ENCODE results near the gene MBNL1. TPM values are rescaled to one million over a fixed set of nuclear protein-coding genes. Genes with fewer than 3 reads are reported as not detected.

Gene MBNL1
- polyA plus RNA-seq, 1 donor (not counting 4 experiments of a cell fraction or from before 2014, with no cell fraction given): 58.3 TPM

DNA sequence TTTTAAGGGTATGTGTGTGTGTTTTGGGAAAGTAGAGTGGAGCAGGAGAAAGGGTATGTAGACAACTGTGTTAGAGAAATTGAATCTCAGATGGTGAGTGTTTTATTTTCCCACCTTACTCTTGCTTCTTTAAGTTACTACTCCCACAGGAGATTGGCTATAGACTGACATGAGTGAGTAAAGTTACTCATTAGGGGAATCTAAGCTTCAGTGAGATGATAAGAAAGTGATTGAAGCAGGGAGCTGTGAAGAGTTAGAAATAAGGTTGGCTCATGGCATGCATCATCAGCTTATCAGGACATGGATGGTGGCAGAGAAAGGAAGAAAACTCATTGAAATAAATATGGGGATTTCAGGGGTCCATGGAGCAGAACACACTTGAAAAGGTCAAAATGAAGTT, 88.9 kb downstream of the MBNL1 start:
- Histone ChIP-seq H3K36me3 (ENCODE audit: control insufficient read depth in 2 of 2, extremely low read depth in 1 of 2, insufficient read depth in 2 of 2, low read length in 2 of 2) (peaks cover 0 to 2% of the 10 kb centered on the region in 2 experiments), H3K27ac (ENCODE audit: control insufficient read depth, insufficient read depth, low read length) (no peak overlapping the region), H3K79me2 (ENCODE audit: control insufficient read depth, insufficient read depth, low read length) (peaks cover 60% of the 10 kb centered on the region), H3K27me3 (ENCODE audit: control insufficient read depth, extremely low read depth, insufficient read depth, low read length) (no peaks in the 10 kb centered on the region), H2AFZ (ENCODE audit: control insufficient read depth, low read length) (no peak overlapping the region), H3K9ac (ENCODE audit: control insufficient read depth, extremely low read depth, insufficient read depth, low read length) (no peak overlapping the region), H3K9me1 (ENCODE audit: control insufficient read depth, extremely low read depth, insufficient read depth, low read length) (peaks cover 7% of the 10 kb centered on the region), H3K4me3 (ENCODE audit: control insufficient read depth in 2 of 3, extremely low read depth in 1 of 3, insufficient read depth in 2 of 3, low read depth in 1 of 3, low read length in 3 of 3) (no peak overlapping the region), H4K20me1 (ENCODE audit: control insufficient read depth, extremely low read depth, insufficient read depth, low read length) (peaks cover 2% of the 10 kb centered on the region), H3K4me1 (ENCODE audit: control insufficient read depth, extremely low read depth, insufficient read depth, low read length) (peaks cover 28% of the 10 kb centered on the region), H3K4me2 (ENCODE audit: control insufficient read depth, extremely low read depth, insufficient read depth, low read depth, low read length) (no peak overlapping the region), H3K9me3 (ENCODE audit: control insufficient read depth, low read depth, low read length) (no peaks in the 10 kb centered on the region)
- DNase-seq (ENCODE audit: low read depth, low spot score): no peak
- dilution Hi-C loops (cut with MboI; ENCODE audit: extremely low pct_ligation_motif_present, low sequenced_read_pairs): no loop called here
- no peak for FAIRE-seq
- TF ChIP-seq, protein P1, sequence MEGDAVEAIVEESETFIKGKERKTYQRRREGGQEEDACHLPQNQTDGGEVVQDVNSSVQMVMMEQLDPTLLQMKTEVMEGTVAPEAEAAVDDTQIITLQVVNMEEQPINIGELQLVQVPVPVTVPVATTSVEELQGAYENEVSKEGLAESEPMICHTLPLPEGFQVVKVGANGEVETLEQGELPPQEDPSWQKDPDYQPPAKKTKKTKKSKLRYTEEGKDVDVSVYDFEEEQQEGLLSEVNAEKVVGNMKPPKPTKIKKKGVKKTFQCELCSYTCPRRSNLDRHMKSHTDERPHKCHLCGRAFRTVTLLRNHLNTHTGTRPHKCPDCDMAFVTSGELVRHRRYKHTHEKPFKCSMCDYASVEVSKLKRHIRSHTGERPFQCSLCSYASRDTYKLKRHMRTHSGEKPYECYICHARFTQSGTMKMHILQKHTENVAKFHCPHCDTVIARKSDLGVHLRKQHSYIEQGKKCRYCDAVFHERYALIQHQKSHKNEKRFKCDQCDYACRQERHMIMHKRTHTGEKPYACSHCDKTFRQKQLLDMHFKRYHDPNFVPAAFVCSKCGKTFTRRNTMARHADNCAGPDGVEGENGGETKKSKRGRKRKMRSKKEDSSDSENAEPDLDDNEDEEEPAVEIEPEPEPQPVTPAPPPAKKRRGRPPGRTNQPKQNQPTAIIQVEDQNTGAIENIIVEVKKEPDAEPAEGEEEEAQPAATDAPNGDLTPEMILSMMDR (optimal IDR thresholded peaks at IDR 0.05 in 1 of 3, IDR thresholded peaks at IDR 0.05 in 1 of 3, conservative IDR thresholded peaks at IDR 0.05 in 1 of 3; ENCODE audit: extremely low read depth in 1 of 3, insufficient read depth in 2 of 3, low read length in 3 of 3): no peak
- no peak for TF ChIP-seq EZH2 (IDR thresholded peaks at IDR 0.05; ENCODE audit: low read length)

DNA sequence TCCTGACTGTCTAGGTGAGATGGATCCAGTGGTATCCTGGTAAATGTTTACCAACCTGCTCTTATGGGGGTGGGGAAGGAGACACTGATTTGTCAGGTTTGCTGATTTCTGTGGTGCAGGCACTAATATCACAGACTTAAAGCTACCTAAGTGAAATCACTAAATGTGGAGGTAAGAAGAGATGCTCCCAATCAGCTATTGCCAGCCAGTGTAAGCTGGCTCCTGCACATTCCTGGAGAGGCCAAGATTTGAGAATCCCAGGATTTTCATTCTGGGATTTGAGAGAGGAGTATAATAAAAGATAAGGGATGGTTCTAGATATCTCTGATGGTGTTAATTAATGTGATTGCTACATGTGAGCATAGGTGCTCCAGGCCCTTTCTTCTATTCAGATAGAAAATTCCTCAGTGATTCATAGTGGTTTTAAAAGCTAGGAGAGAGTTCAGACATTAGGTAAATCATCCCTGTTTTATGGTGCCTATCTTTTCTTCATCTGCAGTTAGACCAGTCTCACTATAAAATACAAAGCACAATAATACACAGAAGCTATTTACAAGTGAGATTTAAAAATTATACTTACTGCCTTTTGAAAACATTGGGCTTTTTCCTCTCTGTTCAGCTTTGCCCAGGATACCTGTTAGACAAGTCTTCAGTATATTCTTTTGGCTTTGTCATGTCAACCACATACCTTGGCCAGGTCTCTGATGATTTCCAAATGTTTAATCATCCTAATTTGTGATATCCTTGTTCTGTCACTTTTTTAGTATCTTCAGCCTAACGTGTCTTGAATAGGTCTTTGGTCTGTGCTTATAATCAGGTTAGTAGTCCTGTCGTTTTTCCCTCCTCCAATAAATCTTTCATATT, 90.9 kb downstream of the MBNL1 start:
- Histone ChIP-seq H2AFZ (ENCODE audit: control insufficient read depth, low read length) (no peak overlapping the region), H4K20me1 (ENCODE audit: control insufficient read depth, extremely low read depth, insufficient read depth, low read length) (peaks cover 2% of the 10 kb centered on the region), H3K4me2 (ENCODE audit: control insufficient read depth, extremely low read depth, insufficient read depth, low read depth, low read length) (peak overlapping the region; percentile 24), H3K9me3 (ENCODE audit: control insufficient read depth, low read depth, low read length) (no peaks in the 10 kb centered on the region), H3K27me3 (ENCODE audit: control insufficient read depth, extremely low read depth, insufficient read depth, low read length) (no peaks in the 10 kb centered on the region), H3K4me1 (ENCODE audit: control insufficient read depth, extremely low read depth, insufficient read depth, low read length) (peaks cover 28% of the 10 kb centered on the region), H3K79me2 (ENCODE audit: control insufficient read depth, insufficient read depth, low read length) (peaks cover 57% of the 10 kb centered on the region), H3K27ac (ENCODE audit: control insufficient read depth, insufficient read depth, low read length) (peak overlapping the region; percentile 70), H3K36me3 (ENCODE audit: control insufficient read depth in 2 of 2, extremely low read depth in 1 of 2, insufficient read depth in 2 of 2, low read length in 2 of 2) (no peaks in the 10 kb centered on the region), H3K9me1 (ENCODE audit: control insufficient read depth, extremely low read depth, insufficient read depth, low read length) (peaks cover 7% of the 10 kb centered on the region), H3K9ac (ENCODE audit: control insufficient read depth, extremely low read depth, insufficient read depth, low read length) (peak overlapping the region; percentile 51), H3K4me3 (ENCODE audit: control insufficient read depth in 2 of 3, extremely low read depth in 1 of 3, insufficient read depth in 2 of 3, low read depth in 1 of 3, low read length in 3 of 3) (peak overlapping the region in 1 of 3 experiments; percentile 13)
- dilution Hi-C loops (cut with MboI; ENCODE audit: extremely low pct_ligation_motif_present, low sequenced_read_pairs): no loop called here
- FAIRE-seq (peak; percentile 87), DNase-seq (ENCODE audit: low read depth, low spot score) (no peak)
- no peak for TF ChIP-seq EZH2 (IDR thresholded peaks at IDR 0.05; ENCODE audit: low read length)
- TF ChIP-seq, protein P1 (optimal IDR thresholded peaks at IDR 0.05 in 1 of 3, IDR thresholded peaks at IDR 0.05 in 1 of 3, conservative IDR thresholded peaks at IDR 0.05 in 1 of 3; ENCODE audit: extremely low read depth in 1 of 3, insufficient read depth in 2 of 3, low read length in 3 of 3): no peak
